Measurements from ENCODE around the gene NOP58. TPM values are rescaled to one million over a fixed set of nuclear protein-coding genes. Genes with fewer than 3 reads are reported as not detected.

Gene NOP58
- total and polyA plus RNA-seq, 10 of the 15 experiments (the other 5 are each of a cell fraction or from before 2014, with no cell fraction given), result 131 to 327 (median 217) TPM

DNA sequence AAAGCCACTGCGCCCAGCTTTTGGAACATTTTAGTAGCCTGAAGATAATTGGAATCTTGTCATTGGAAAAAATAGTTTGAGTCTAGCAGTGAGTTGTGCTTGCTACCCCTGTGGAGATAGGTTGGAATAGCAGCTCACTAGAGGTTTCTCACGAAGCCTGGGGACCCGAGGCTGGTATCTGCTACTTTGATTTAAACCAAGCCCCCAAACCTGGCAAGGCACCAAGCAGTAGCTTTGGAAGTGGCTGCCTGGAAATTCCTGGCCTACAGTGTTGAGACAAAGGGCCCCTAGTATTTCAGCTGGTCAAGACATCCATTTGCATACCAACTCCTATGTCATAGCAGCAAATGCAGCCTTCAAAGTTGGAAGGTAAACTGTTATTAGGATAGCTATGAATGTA lies 42.1 kb downstream of the NOP58 start:
- Histone ChIP-seq H3K27ac (ENCODE audit: control insufficient read depth, insufficient read depth) (no peak overlapping the region), H3K4me1 (ENCODE audit: control insufficient read depth, insufficient read depth, low read length) (no peaks in the 10 kb centered on the region), H2AFZ (ENCODE audit: control insufficient read depth, low read depth, low read length) (no peak overlapping the region), H3K9ac (ENCODE audit: control insufficient read depth, insufficient read depth, low read length) (no peak overlapping the region), H3K27me3 (replicated peaks in 1 of 2; ENCODE audit: control insufficient read depth in 2 of 2, insufficient read depth in 2 of 2, low read length in 1 of 2) (no peaks in the 10 kb centered on the region), H4K20me1 (ENCODE audit: control insufficient read depth, insufficient read depth) (no peaks in the 10 kb centered on the region), H3K79me2 (ENCODE audit: control insufficient read depth, insufficient read depth, low read length) (no peaks in the 10 kb centered on the region), H3K4me3 (no peak overlapping the region), H3K4me2 (ENCODE audit: control insufficient read depth, insufficient read depth) (no peak overlapping the region), H3K9me3 (replicated peaks; ENCODE audit: control insufficient read depth, insufficient read depth, low read length) (no peaks in the 10 kb centered on the region), H3K36me3 (ENCODE audit: control insufficient read depth in 2 of 2, insufficient read depth in 2 of 2, low read length in 1 of 2) (peaks cover 6 to 32% of the 10 kb centered on the region in 2 experiments; a peak in 3 of 4 replicates)
- BruUV-seq (replicated peaks), result no TSS peak
- no peak for FAIRE-seq
- 98% methylated on average over 3 of the region's 3 CpGs for WGBS (ENCODE audit: insufficient coverage, insufficient replicate concordance, low lambda C conversion rate, missing lambda C conversion rate)
- peak; percentile 24; the same call in 2 of the 3 replicates for ATAC-seq
- ChIA-PET RAD21 (ENCODE audit: unreplicated experiment) (interaction anchor here (1.6 kb wide), 1 partner anchor 29 kb away, joined by 4 read pairs; no protein-coding TSS in a partner anchor), POLR2A (no interaction called here), SMC1A (ENCODE audit: uncharacterized antibody, unreplicated experiment) (interaction anchor here (0.7 to 0.9 kb wide), 4 partner anchors 9 to 86 kb away, joined by 3 to 4 read pairs (median 3); no protein-coding TSS in a partner anchor), CTCF (interaction anchor here (0.6 to 0.9 kb wide), 3 partner anchors 8 to 35 kb away, joined by 3 to 4 read pairs (median 4); no protein-coding TSS in a partner anchor)
- intact Hi-C loops (cut with micrococcal nuclease; ENCODE audit: unreplicated experiment), result no loop called here
- in situ Hi-C loops (cut with MboI), result no loop called here
- no peak for DNase-seq (ENCODE audit: low read depth, low spot score)
- peak; percentile 24; the same call in 1 of the 2 replicates for TF ChIP-seq POLR2A (IDR thresholded peaks at IDR 0.05; ENCODE audit: low read depth, low read length)
- no peak for TF ChIP-seq ZBED1 (IDR thresholded peaks at IDR 0.05; ENCODE audit: borderline replicate concordance)
- TF ChIP-seq, protein P1, sequence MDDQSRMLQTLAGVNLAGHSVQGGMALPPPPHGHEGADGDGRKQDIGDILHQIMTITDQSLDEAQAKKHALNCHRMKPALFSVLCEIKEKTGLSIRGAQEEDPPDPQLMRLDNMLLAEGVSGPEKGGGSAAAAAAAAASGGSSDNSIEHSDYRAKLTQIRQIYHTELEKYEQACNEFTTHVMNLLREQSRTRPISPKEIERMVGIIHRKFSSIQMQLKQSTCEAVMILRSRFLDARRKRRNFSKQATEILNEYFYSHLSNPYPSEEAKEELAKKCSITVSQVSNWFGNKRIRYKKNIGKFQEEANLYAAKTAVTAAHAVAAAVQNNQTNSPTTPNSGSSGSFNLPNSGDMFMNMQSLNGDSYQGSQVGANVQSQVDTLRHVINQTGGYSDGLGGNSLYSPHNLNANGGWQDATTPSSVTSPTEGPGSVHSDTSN (IDR thresholded peaks at IDR 0.05; ENCODE audit: insufficient replicate concordance, low read depth, low read length), result no peak
- no peak for TF ChIP-seq SMC3 (IDR thresholded peaks at IDR 0.05; ENCODE audit: borderline replicate concordance, low read length)

DNA sequence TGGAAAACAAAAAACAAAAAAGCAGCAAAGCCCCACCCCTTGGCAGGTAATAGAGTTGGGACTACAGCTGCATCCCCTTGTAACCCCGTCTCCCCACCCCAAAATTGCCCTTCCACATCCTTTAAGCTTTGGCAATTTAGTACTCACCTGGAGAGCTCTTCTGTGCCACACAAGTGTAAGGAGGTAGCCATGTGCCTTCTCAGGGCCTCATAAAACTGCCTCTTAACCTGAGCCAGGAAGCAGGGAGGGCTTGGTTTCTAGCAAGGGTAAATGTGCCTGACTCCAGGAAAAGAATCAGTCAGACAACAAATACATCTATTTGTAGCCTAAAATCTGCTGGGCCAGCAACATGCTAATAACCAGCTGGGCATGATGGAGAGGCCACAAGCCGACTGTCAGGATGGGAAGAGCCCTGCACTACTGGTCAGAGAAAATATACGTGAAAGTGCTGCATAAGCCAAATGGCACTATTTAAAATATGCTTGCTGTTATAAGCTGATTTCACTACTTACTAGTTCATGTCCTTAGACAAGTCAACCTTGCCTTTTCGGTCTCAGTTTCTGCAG lies 46.3 kb downstream of the NOP58 start:
- CTCF ChIA-PET, result interaction anchor here (0.9 to 1.3 kb wide), 2 partner anchors 18 to 32 kb away, joined by 3 to 4 read pairs; no protein-coding TSS in a partner anchor
- SMC1A ChIA-PET (ENCODE audit: uncharacterized antibody, unreplicated experiment), result interaction anchor here (1.2 kb wide), 1 partner anchor 12 kb away, joined by 3 read pairs; no protein-coding TSS in a partner anchor
- intact Hi-C loops (cut with micrococcal nuclease; ENCODE audit: unreplicated experiment), result no loop called here
- POLR2A ChIA-PET, result interaction anchor here (0.5 kb wide), 1 partner anchor 12 kb away, joined by 5 read pairs; no protein-coding TSS in a partner anchor
- no peak for ATAC-seq
- no peaks in the 10 kb centered on the region for H3K9me3 ChIP-seq (replicated peaks; ENCODE audit: control insufficient read depth, insufficient read depth, low read length)
- H3K27me3 ChIP-seq (replicated peaks in 1 of 2; ENCODE audit: control insufficient read depth in 2 of 2, insufficient read depth in 2 of 2, low read length in 1 of 2), result no peaks in the 10 kb centered on the region
- H2AFZ ChIP-seq (ENCODE audit: control insufficient read depth, low read depth, low read length), result no peak overlapping the region
- in situ Hi-C loops (cut with MboI), result no loop called here
- H3K4me2 ChIP-seq (ENCODE audit: control insufficient read depth, insufficient read depth), result no peak overlapping the region
- FAIRE-seq, result no peak
- no peaks in the 10 kb centered on the region for H4K20me1 ChIP-seq (ENCODE audit: control insufficient read depth, insufficient read depth)
- RAD21 ChIA-PET (ENCODE audit: unreplicated experiment), result no interaction called here
- no peak overlapping the region for H3K27ac ChIP-seq (ENCODE audit: control insufficient read depth, insufficient read depth)
- H3K79me2 ChIP-seq (ENCODE audit: control insufficient read depth, insufficient read depth, low read length), result no peaks in the 10 kb centered on the region
- no TSS peak for BruUV-seq (replicated peaks)
- H3K4me1 ChIP-seq (ENCODE audit: control insufficient read depth, insufficient read depth, low read length), result no peaks in the 10 kb centered on the region
- 81% methylated on average over 4 of the region's 4 CpGs for WGBS (ENCODE audit: insufficient coverage, insufficient replicate concordance, low lambda C conversion rate, missing lambda C conversion rate)
- no peak overlapping the region for H3K4me3 ChIP-seq
- DNase-seq (ENCODE audit: low read depth, low spot score), result no peak
- no peak overlapping the region for H3K9ac ChIP-seq (ENCODE audit: control insufficient read depth, insufficient read depth, low read length)
- peaks cover 3 to 8% of the 10 kb centered on the region in 2 experiments; a peak in 3 of 4 replicates for H3K36me3 ChIP-seq (ENCODE audit: control insufficient read depth in 2 of 2, insufficient read depth in 2 of 2, low read length in 1 of 2)
- no peak for TF ChIP-seq POLR2AphosphoS5 (IDR thresholded peaks at IDR 0.05; ENCODE audit: low read length)
- TF ChIP-seq BHLHE40 (IDR thresholded peaks at IDR 0.05; ENCODE audit: borderline replicate concordance in 1 of 2, low read depth in 2 of 2, low read length in 1 of 2), result no peak
- no peak for TF ChIP-seq TCF3 (IDR thresholded peaks at IDR 0.05; ENCODE audit: borderline replicate concordance, insufficient read depth, low read depth, low read length)
- no peak for TF ChIP-seq GABPA (IDR thresholded peaks at IDR 0.05; ENCODE audit: low read depth)
- TF ChIP-seq, protein P2, sequence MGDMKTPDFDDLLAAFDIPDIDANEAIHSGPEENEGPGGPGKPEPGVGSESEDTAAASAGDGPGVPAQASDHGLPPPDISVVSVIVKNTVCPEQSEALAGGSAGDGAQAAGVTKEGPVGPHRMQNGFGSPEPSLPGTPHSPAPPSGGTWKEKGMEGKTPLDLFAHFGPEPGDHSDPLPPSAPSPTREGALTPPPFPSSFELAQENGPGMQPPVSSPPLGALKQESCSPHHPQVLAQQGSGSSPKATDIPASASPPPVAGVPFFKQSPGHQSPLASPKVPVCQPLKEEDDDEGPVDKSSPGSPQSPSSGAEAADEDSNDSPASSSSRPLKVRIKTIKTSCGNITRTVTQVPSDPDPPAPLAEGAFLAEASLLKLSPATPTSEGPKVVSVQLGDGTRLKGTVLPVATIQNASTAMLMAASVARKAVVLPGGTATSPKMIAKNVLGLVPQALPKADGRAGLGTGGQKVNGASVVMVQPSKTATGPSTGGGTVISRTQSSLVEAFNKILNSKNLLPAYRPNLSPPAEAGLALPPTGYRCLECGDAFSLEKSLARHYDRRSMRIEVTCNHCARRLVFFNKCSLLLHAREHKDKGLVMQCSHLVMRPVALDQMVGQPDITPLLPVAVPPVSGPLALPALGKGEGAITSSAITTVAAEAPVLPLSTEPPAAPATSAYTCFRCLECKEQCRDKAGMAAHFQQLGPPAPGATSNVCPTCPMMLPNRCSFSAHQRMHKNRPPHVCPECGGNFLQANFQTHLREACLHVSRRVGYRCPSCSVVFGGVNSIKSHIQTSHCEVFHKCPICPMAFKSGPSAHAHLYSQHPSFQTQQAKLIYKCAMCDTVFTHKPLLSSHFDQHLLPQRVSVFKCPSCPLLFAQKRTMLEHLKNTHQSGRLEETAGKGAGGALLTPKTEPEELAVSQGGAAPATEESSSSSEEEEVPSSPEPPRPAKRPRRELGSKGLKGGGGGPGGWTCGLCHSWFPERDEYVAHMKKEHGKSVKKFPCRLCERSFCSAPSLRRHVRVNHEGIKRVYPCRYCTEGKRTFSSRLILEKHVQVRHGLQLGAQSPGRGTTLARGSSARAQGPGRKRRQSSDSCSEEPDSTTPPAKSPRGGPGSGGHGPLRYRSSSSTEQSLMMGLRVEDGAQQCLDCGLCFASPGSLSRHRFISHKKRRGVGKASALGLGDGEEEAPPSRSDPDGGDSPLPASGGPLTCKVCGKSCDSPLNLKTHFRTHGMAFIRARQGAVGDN (IDR thresholded peaks at IDR 0.05), result no peak
- TF ChIP-seq SMC3 (IDR thresholded peaks at IDR 0.05; ENCODE audit: borderline replicate concordance, low read length), result no peak
- no peak for TF ChIP-seq JUND (IDR thresholded peaks at IDR 0.05; ENCODE audit: low read depth, low read length)

Data from GM12878 (cell line).